Transverse colon (tissue), 4 donors: ENCODE data around the gene ZFPM1. TPM values are rescaled to one million over a fixed set of nuclear protein-coding genes. Genes with fewer than 3 reads are reported as not detected.
"Not testable (repeated sequence)": the region's sequence is repeated elsewhere in the genome, so short reads cannot be mapped to it uniquely, and the experiment has no call there.

Experiments
- DNase-seq: peaks from one replicate; pipeline ENCODE4 v3.0.0-alpha.2; 2019
- H3K27ac ChIP-seq, 4 donors: fragments of 200-600 bp; sonication (generic); 2 replicates each; pipeline ENCODE4 v1.5.1; 2016 to 2018; ENCODE audit warnings: inconsistent platforms in 4 of 4
- H3K27me3 ChIP-seq: fragments of 200-600 bp; sonication (generic); 2 replicates; pipeline ENCODE4 v1.5.1; 2017; ENCODE audit warnings: inconsistent platforms
- H3K36me3 ChIP-seq, 4 donors: fragments of 200-600 bp; sonication (generic); 2 replicates each; pipeline ENCODE4 v1.5.1; 2017 to 2019; ENCODE audit warnings: inconsistent platforms in 4 of 4
- H3K4me1 ChIP-seq, 4 donors: fragments of 200-600 bp; sonication (generic); 2 replicates each; pipeline ENCODE4 v1.5.1; 2017 to 2020; ENCODE audit warnings: inconsistent platforms in 4 of 4
- H3K4me3 ChIP-seq, 4 donors: fragments of 200-600 bp; sonication (generic); 1 replicate in 1 of 4; 2 replicates in 3 of 4; pipeline versions ENCODE4 v1.5.1 to v1.6.1; 2017 to 2019; ENCODE audit warnings: inconsistent platforms in 4 of 4
- H3K9me3 ChIP-seq, 2 donors: fragments of 200-600 bp; sonication (generic); 2 replicates each; pipeline ENCODE4 v1.5.1; 2017 to 2019; ENCODE audit warnings: inconsistent platforms in 2 of 2
- EP300 ChIP-seq: sonication (generic); formaldehyde crosslinking; IDR thresholded peaks from one replicate; pipeline ENCODE4 v1.6.1; 2017; ENCODE audit warnings: antibody characterized with exemption, low read depth
- POLR2A ChIP-seq: fragments of 450-650 bp; IDR thresholded peaks from one replicate; pipeline ENCODE4 v1.6.1; 2016; ENCODE audit warnings: antibody characterized with exemption, mild to moderate bottlenecking, moderate library complexity
- POLR2AphosphoS5 ChIP-seq, 3 donors: sonication (generic); formaldehyde crosslinking; IDR thresholded peaks; one replicate each; pipeline ENCODE4 v1.6.1; 2016; ENCODE audit warnings: antibody characterized with exemption in 3 of 3
- WGBS, 2 donors: methylation state at CpG; one replicate each; pipeline ENCODE4 v1.1.5; 2018; ENCODE audit warnings: low coverage in 1 of 2; 5-methylcytosine and 5-hydroxymethylcytosine counted together
- in situ Hi-C, 4 donors: fragments of 200-750 bp; cut with MboI; loops; one replicate each; pipeline versions ENCODE4 v1.15.0 to v1.15.1; 2017; ENCODE audit warnings: low sequenced_read_pairs in 3 of 4, low pct_ligation_motif_present in 1 of 4, low pct_unique_long_range_greater_than_20kb in 1 of 4
- intact Hi-C: fragments of 100-400 bp; cut with DNase I; formaldehyde crosslinking; loops from one replicate; pipeline ENCODE4 v1.15.1; 2023; ENCODE audit warnings: low total_unique reads
- total RNA-seq, 4 donors: library from RNA; depleted of rRNA; stranded (reverse); fragments of >200 nt; gene quantifications; one replicate each; pipeline ENCODE4 v1.1.0, GENCODE V29; 2016
- TF ChIP-seq, protein P1 (sequence below), 5 experiments: fragments of 200-600 bp in 3 of 5; fragments of 450-650 bp in 2 of 5; sonication (generic) in 3 of 5; IDR thresholded peaks; 1 replicate in 2 of 5; 2 replicates in 3 of 5; pipeline ENCODE4 v1.5.1; 2016 to 2017; ENCODE audit warnings: antibody characterized with exemption in 5 of 5, inconsistent platforms in 3 of 5, mild to moderate bottlenecking in 2 of 5, moderate library complexity in 1 of 5

Gene ZFPM1
- total RNA-seq, 4 donors from 2014 or later = 1.2 to 4.6 (median 3.1) TPM

DNA sequence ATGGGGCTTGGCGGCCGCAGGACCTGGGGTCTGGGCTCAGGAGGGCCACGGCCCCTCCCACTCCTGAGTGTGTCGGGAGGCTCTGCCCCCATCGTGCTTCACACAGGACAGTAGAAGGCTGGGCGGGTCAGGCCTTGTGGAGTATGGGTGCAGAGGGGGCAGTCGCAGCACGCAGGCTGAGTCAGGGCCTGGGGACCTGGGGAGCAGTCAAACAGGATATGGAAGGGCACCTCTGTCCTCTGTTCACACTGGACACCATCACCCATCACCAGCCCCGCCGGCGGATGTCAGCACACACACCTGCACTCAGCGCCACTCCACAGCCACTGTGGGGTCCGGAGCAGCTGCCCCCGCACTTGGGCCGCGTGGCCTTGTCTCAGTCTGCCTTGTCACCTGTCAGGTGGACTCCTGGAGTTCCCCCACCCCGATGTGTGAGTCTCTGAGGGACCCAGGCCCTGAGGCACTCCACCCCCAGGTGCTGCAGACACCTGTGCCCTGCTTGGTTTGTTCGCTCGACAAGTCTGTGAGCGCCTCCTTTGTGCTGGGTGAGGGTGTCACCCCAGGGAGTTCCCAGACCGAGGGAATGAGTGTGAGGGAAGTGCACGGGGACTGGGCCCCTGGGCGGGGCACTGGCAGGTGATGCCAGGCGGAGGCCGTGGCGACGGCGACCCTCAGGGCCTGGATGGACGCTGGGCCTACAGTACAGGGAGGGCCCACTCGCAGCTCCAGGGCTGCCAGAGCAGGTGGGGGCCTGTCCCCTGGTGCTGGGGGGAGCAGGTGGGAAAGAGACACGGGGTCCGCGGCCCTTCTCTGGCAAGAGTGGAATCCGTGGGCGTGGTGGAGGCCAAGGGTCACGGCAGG is 31.7 kb downstream of the ZFPM1 start:
- Histone ChIP-seq H3K9me3 (no peaks in the 10 kb centered on the region), H3K27ac (peak overlapping the region in 1 of 4 donors; percentile 46), H3K4me1 (peaks cover 13 to 30% (median 29%) of the 10 kb centered on the region in 4 donors), H3K27me3 (no peaks in the 10 kb centered on the region), H3K4me3 (no peak overlapping the region), H3K36me3 (no peaks in the 10 kb centered on the region)
- TF ChIP-seq POLR2A = no peak
- TF ChIP-seq, protein P1, sequence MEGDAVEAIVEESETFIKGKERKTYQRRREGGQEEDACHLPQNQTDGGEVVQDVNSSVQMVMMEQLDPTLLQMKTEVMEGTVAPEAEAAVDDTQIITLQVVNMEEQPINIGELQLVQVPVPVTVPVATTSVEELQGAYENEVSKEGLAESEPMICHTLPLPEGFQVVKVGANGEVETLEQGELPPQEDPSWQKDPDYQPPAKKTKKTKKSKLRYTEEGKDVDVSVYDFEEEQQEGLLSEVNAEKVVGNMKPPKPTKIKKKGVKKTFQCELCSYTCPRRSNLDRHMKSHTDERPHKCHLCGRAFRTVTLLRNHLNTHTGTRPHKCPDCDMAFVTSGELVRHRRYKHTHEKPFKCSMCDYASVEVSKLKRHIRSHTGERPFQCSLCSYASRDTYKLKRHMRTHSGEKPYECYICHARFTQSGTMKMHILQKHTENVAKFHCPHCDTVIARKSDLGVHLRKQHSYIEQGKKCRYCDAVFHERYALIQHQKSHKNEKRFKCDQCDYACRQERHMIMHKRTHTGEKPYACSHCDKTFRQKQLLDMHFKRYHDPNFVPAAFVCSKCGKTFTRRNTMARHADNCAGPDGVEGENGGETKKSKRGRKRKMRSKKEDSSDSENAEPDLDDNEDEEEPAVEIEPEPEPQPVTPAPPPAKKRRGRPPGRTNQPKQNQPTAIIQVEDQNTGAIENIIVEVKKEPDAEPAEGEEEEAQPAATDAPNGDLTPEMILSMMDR (IDR thresholded peaks at IDR 0.05) = no peak
- TF ChIP-seq POLR2AphosphoS5 (IDR thresholded peaks at IDR 0.05) = no peak
- no peak for TF ChIP-seq EP300
- DNase-seq = peak; percentile 80
- 59% methylated on average over 34 of the region's 36 CpGs; no CpG with 5 or more reads in 1 of the 2 donors for WGBS, 2 donors
- in situ Hi-C loops = no loop called here
- intact Hi-C loops = no loop called here

DNA sequence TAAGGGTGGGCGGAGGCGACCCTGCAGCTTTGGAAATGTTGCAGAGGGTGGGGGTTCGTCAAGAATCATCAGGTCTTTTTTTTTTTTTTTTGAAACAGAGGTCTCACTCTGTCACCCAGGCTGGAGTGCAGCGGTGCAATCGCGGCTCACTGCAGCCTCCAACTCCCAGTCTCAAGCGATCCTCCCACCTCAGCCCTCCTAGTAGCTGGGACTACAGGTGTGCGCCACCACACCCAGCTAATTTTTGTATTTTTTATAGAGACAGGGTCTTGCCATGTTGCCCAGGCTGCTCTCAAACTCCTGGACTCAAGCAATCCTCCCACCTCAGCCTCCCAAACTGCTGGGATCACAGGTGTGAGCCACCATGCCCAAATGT is 32.3 kb downstream of the ZFPM1 start:
- in situ Hi-C loops, H3K27me3 ChIP-seq, H3K36me3 ChIP-seq, DNase-seq, intact Hi-C loops, H3K4me3 ChIP-seq, H3K9me3 ChIP-seq: not testable (repeated sequence)
- Histone ChIP-seq H3K27ac (peak overlapping the region in 1 of 4 donors; percentile 46), H3K4me1 (peaks cover 13 to 31% (median 29%) of the 10 kb centered on the region in 4 donors)
- WGBS, 2 donors = 87% methylated on average over 8 of the region's 8 CpGs; no CpG with 5 or more reads in 1 of the 2 donors

DNA sequence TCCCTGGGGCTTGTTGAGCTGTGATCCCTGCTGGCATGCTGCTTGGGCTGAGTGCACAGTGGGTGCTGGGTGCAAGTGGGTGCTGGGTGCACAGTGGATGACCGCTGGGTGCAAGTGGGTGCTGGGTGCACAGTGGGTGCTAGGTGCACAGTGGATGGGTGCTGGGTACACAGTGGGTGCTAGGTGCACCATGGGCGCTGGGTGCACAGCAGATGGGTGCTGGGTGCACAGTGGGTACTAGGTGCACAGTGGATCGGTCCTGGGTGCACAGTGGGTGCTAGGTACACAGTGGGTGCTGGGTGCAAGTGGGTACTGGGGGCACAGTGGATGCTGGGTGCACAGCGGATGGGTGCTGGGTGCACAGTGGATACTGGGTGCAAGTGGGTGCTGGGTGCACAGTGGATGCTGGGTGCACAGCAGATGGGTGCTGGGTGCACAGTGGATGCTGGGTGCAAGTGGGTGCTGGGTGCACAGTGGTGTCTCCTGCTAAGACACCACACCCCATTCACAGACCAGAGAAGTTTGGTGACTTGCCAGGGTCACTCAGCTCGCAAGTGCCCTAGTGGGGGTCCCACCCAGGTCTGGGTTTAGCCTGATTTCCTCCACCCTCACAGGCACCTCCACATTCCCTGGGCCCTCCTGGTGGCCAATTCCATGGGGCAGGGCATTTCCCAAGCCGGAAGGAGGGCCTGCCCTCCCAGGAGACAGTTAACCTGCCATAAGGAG is 33.5 kb downstream of the ZFPM1 start:
- H3K27me3 ChIP-seq = no peaks in the 10 kb centered on the region
- 88% methylated on average over 6 of the region's 6 CpGs; no CpG with 5 or more reads in 1 of the 2 donors for WGBS, 2 donors
- no peak for DNase-seq
- no peaks in the 10 kb centered on the region for H3K36me3 ChIP-seq
- intact Hi-C loops (no loop called here), in situ Hi-C loops (no loop called here)
- H3K9me3 ChIP-seq = no peaks in the 10 kb centered on the region
- H3K4me1 ChIP-seq = peaks cover 13 to 31% (median 29%) of the 10 kb centered on the region in 4 donors
- H3K27ac ChIP-seq = peak overlapping the region in 1 of 4 donors; percentile 82
- H3K4me3 ChIP-seq = no peak overlapping the region
- TF ChIP-seq POLR2A (no peak), EP300 (no peak), POLR2AphosphoS5 (IDR thresholded peaks at IDR 0.05) (no peak)
- TF ChIP-seq, protein P1 (IDR thresholded peaks at IDR 0.05) = no peak

DNA sequence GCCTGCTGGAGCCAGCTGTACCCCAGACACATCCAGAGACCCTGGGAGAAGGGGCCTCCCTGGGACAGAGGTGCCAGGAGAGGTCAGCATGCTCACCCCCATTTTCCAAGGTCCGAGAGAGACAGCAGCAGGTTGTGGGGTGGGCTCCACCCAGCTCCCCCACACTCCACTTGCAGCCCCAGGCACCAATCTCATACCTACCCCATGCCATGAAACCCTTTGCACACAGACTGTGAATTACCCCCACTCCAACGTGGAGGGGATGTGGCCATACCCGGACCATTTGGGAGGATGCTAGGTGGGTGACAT is 34.0 kb downstream of the ZFPM1 start:
- no peaks in the 10 kb centered on the region for H3K9me3 ChIP-seq
- H3K27ac ChIP-seq = peak overlapping the region in 1 of 4 donors; percentile 82
- H3K4me1 ChIP-seq = peaks cover 13 to 31% (median 29%) of the 10 kb centered on the region in 4 donors
- WGBS, 2 donors = 73% methylated on average over 3 of the region's 3 CpGs; no CpG with 5 or more reads in 1 of the 2 donors
- in situ Hi-C loops = no loop called here
- H3K4me3 ChIP-seq = no peak overlapping the region
- intact Hi-C loops = no loop called here
- H3K27me3 ChIP-seq = no peaks in the 10 kb centered on the region
- TF ChIP-seq POLR2A = no peak
- TF ChIP-seq POLR2AphosphoS5 (IDR thresholded peaks at IDR 0.05) = no peak
- TF ChIP-seq EP300 = no peak
- TF ChIP-seq, protein P1 (IDR thresholded peaks at IDR 0.05) = no peak
- no peaks in the 10 kb centered on the region for H3K36me3 ChIP-seq
- no peak for DNase-seq
